Measurements from ENCODE around the gene APOB.

Gene APOB, protein sequence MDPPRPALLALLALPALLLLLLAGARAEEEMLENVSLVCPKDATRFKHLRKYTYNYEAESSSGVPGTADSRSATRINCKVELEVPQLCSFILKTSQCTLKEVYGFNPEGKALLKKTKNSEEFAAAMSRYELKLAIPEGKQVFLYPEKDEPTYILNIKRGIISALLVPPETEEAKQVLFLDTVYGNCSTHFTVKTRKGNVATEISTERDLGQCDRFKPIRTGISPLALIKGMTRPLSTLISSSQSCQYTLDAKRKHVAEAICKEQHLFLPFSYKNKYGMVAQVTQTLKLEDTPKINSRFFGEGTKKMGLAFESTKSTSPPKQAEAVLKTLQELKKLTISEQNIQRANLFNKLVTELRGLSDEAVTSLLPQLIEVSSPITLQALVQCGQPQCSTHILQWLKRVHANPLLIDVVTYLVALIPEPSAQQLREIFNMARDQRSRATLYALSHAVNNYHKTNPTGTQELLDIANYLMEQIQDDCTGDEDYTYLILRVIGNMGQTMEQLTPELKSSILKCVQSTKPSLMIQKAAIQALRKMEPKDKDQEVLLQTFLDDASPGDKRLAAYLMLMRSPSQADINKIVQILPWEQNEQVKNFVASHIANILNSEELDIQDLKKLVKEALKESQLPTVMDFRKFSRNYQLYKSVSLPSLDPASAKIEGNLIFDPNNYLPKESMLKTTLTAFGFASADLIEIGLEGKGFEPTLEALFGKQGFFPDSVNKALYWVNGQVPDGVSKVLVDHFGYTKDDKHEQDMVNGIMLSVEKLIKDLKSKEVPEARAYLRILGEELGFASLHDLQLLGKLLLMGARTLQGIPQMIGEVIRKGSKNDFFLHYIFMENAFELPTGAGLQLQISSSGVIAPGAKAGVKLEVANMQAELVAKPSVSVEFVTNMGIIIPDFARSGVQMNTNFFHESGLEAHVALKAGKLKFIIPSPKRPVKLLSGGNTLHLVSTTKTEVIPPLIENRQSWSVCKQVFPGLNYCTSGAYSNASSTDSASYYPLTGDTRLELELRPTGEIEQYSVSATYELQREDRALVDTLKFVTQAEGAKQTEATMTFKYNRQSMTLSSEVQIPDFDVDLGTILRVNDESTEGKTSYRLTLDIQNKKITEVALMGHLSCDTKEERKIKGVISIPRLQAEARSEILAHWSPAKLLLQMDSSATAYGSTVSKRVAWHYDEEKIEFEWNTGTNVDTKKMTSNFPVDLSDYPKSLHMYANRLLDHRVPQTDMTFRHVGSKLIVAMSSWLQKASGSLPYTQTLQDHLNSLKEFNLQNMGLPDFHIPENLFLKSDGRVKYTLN (N-terminal part only)

DNA sequence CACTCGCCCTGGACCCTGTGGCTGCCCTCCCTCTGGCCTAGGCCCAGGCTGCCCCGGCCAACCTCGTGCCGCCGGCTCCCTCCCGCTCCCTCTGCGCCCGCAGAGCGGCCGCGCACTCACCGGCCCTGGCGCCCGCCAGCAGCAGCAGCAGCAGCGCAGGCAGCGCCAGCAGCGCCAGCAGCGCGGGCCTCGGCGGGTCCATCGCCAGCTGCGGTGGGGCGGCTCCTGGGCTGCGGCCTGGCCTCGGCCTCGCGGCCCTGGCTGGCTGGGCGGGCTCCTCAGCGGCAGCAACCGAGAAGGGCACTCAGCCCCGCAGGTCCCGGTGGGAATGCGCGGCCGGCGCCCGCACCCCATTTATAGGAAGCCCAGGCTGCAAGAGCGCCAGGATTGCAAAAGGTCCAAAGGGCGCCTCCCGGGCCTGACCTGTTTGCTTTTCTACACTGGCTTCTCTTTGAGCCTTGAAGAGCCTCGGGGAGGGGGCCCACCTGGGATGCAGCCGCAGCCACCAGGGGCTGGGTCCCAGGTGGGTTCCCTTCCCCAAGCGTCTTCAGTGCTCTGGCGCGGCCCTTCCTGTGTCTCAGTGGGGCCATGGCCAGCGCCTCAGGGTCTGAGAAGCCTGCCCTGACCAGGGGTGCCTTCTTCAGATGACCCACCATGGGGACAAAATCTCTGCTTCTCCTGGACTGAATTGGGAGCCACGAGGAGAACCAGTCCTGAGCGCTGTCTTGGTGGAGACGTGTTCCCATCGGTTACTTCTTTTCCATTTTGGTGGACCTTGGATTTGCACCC is at the start of gene APOB:
APOB (minus strand) TSS at position 330 of the 789 bp plus-strand sequence; CDS start at position 202, 128 bp downstream.
- DNase-seq = no peak

DNA sequence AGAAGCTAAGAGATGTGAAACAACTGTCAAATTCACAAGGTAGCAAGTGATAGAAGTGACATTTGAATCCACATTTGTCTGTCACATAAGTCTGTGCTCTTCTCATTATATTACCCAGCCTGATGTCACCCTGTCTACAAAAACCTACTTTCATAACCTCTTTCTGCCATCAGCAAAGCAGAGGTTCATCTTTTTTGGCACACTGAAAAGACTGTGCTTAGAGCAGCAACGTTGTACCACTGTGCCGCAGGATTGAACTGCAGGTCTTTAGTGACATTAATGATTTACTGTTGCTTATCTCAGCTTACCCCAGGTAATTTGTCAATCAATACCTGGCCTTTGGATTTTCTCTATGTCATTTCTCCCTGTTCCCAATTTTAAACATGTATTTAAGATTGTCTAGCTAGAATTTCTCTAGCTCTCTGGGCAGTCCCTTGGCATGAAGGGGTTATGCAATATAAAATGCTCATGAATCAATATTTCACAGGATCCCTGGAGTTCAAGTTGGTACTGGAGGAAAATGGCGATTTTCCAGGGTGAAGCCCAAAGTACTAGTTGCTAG is 48.5 kb upstream of the APOB start:
- no peak for DNase-seq

DNA sequence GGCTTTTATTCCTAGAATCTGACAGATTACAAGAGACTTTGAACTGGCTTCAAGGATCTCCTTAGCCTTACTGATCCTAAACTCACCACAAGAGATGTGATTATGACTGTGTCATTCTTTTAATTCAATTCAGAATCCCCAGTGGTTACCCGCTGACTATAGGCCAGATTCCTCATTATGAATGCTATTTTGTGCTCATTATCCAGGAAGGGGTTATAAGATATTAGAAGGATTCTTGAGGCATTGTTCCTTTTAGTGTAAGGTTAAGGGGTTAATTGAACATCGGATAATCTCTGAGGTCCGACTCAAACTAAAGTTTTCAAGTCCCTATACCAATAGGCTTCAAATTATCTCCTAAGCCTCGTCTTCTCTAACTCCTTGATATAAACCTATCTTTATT is 40.5 kb upstream of the APOB start:
- DNase-seq = no peak

DNA sequence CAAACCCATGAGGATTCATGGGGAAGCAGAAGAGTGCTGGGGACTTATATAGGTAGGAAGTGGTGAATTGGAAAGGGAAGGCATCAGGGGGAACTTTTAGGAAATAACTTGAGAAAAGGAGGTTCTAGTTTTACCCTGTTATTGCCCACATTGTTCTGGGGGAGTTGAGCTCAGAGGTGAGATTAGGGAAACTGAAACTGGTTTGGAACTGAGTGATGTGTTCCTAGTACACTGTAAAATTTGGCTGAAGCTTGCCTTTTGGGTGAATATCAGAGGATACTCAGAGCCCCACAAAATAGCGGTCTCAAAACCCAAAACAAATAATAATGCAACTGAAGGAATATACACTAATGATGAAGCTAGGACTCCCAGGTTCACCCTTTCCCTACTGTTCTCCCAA is 39.6 kb upstream of the APOB start:
- no peak for DNase-seq

DNA sequence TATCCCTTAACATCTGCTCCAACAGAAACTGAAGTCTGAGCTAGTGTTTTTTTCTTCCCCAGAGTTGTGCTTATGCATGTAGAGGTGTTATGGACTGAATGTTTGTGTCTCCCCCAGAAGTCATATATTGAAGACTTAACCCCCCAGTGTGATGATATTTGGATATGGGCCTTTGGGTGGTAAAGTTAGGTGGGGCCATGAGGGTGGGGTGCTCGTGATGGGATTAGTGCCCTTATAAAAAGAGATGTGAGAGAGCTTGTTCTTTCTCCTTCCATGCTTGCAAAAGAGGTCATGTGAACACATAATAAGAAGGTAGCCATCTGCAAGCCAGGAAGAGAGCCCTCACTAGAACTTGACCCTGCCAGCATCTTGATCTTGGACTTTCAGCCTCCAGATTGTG is 34.4 kb upstream of the APOB start:
- DNase-seq = no peak

DNA sequence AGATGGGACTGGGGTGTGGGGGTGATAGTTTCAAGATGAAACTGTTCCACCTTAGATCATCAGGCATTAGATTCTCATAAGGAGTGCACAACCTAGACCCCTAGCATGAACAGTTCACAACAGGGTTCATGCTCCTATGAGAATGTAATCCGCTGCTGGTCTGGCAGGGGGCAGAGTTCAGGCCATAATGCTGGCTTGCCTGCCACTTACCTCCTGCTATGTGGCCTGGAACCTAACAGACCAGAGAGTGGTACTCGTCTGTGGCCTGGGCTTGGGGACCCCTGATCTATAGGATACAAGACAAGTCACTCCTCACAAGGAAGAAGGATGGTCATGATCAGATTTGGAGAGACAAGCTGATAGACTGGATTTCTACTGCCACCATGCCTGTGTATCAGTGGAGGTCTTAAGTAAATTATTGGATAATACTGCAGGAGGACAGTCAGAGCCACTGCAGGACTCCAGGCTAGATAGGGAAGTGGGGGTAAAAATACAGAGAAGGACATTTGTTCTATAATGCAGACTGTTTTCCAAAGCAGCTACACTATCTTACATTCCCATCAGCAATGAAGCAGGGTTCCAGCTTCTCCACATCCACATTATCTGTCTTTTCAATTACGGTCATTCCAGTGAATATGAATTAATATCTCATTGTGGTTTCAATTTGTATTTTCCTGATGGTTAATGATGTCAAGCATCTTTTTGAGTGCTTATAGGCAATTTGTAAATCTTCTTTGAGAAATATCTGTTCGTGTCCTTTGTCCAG is 28.8 kb upstream of the APOB start:
- DNase-seq = no peak

DNA sequence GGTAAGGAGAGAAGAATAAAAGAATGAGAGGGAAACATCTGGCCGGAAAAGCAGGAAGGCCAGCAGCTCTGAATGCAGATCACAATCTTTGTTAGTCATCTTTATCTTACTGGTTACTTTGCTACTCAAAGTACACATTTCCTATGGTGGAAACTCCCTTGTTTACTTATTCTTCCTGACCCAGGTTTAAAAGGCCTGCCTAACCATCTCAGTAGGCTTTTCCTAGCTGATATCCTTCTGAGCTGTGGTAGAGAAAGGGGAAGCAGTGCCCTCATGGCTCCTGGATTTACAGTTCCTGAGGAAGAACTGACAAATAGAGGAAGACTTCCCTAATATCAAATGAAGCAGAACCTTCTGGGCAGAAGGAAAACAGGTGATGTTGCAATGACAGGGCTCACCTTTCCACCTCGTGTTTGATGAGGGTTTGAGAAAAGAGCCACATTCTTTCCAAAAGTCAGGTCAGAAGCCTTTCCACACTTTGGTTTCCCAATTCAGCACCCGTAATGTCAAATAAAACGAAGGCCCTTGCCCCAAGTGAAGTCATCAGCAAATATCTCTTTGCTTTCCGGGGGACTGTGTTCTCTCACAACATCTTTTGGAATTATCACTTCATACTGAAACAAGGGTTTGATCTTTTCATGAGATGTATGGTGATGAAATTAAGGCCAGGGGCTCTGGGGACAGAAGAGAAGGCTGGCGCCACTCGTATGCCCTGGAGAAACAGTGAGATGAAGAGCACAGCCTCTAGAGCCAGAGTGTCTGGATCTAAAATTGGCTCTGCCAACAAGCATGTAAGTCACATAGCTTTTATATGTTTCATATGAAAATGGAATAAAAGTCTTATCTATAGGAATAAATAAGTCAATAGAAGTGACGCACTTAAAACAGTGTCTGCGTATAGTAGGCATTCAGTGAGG is 26.7 kb upstream of the APOB start:
- no peak for DNase-seq

DNA sequence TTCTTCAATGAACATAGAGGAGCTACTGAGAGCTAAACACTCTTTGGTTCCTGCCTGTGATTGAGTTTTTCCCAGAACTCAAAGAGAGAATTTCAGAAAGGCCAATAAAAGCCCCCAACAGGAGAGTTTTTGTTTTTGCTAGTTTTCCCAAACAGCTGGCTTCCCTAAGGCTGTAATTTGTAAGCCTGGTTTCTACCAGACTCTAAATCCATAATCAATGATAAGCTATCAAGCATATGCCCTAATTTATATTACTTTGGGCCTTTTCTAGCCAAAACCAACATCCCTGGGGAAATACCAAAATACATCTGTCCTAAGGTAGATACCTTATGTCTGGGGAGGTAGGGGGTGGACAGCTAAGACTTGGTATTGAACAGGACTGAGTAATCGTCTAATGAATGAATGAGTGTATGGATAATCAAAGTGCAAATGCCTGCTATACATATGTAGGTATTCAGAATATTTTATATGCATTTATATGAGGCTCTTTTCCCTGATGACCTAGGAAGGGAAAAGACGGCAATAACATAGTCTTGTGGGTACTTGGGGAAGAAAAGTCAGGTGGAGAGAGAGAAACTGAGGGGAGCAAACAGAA is 26.0 kb upstream of the APOB start:
- DNase-seq = no peak

DNA sequence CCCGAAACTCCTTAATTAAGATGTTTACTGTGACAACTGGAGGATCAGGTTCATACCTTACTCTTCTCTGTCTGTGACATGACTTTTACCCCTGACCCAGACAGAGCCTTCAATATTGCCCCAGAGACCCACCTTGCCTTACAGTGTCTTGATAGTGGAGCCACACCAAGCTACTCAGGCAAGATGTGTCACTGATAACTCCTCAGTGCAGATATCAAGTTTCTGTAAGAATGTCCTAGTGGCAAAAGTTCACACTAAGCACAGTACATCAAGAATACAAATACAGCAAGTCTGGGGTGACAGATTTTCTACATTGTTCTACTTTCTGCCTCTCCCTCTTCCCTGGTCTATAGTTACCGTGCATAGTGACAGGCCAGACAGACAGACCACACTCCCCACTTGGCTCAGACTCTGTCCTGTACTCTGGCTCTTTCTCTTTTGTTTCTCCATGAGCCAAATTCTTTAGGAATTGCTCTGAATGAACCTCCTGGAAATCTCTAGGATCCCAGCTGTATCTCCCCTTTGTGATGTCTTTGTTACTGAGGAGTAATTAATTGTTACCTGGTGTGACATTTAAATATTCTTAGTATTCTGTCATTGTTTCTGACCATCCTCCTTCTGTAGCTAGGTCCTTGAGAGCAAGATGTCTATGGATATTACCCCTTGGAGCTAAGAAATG is 24.1 kb upstream of the APOB start:
- DNase-seq = no peak

DNA sequence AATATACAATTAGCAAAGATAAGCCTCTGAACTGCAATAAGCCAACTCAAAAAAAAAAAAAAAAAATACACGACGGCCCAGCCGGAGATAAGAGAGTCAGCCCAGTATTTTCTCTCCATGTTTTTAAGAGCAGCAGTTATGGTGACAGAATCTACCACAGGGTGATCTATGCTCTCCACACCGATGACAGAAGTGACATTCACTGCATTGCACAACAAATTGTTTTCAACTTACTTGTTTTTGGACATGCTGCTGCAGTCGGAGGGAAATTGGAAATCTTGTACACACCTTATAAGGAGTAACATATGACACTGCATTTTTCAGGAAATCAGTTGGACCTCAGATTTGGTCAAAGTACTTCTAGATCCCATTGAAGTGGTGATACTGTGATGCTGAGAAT is 23.3 kb upstream of the APOB start:
- no peak for DNase-seq

DNA sequence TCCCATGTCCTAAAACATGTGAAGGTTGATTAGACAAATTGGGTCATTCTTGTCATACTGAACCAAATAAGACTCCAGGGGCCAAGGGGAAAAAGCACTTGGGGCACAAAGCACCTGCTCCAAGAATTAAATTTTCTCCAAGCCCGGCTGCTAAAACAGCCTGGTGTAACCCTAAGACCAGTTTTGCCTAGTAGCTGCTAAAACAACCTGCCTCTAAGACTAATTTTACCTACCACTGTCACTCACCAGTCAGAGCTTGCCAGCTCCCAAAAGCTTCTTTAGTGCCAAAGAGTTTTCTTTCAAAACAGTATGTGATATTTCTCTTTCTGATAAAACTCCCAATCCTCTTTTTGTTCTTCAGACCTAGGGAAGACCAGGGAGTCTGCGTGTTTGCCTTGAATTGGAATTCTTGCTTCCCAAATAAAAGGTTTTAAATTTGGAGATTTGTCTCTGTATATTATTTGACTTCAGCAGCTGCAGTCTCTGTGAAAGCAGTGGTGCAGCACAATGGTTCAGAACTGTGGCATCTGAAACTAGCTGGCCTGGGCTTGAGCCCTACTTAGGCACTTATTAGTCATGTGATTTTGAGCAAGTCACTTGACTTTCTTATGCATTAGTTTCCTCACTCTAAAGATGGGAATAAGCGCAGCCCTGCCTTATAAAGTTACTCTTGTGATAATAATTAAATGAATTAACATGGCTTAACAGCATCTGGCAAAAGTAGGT is 16.2 kb upstream of the APOB start:
- DNase-seq = no peak

DNA sequence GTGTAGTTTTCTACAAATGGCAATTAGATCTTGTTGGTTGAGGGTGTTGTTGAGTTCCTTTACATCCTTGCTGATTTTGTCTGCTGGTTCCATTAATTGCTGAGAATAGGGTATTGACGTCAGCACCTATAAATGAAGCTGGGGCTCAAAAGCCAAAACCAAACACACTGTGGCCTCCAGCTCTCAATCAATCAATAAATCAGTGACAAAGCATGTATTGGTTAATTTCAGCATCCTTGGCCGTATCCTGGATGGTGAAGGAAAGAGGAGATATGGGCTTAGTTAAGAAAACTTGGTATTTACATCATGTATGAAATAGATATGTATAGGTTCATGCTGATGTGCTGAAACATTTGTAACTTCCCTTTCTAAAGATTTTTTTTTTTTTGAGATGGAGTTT is 13.2 kb upstream of the APOB start:
- DNase-seq = no peak

DNA sequence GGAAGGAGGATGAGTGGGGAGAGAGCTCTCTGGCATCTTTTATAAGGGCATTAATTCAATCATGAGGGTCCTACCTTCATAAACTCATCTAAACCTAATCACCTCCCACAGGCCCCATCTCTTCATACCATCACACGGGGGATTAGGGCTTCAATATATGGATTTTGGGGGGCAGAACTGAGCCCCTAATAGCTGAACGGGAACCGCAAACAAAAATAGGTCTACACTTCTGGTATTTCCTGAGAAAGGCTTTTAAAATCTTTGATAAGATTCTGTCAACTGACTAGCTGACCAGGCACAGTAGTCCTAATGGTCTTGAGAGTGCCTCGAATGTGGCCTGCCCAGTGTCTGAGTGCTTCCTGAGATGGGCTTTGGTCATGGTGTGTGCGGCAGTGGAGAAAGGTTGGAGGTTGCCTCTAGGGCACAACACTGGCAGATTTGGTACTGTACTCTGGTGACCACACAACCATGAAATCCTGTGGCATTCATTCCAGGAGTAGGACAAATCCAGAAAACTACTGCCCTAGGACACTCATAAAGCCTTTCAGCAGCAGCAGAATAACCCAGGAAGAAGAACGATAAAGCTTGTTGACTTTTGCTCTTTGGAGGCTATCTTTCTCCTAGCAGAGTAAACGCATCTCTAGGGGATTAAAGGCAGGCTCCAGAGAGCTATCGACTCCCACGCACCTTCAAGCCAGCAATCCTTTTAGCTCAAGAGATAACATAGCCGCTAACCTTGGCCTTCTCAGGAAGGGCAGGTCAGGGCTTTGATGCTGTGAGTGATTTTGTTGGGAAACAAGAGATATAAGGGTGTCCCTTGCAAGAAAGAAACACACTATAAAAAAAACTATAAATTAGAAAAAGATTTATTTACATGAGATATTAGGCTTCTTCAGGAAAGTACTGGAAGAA is 12.3 kb upstream of the APOB start:
- DNase-seq = no peak

DNA sequence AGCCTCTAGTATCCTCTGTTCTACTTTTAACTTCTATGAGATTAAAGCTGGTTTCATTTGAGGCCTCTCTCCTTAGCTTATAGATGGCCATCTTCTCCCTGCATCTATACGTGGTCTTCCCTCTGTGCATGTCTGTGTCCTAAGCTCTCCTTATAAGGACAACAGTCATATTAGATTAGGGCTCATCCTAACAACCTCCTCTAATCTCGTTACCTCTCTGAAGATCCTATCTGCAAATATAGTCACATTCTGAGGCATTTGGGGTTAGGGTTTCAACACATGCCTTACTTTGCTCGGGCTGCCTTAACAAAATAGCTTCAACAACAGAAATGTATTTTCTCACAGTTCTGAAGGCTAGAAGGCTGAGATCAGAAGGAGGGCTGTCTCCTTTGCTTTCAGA is 11.6 kb upstream of the APOB start:
- DNase-seq = no peak

DNA sequence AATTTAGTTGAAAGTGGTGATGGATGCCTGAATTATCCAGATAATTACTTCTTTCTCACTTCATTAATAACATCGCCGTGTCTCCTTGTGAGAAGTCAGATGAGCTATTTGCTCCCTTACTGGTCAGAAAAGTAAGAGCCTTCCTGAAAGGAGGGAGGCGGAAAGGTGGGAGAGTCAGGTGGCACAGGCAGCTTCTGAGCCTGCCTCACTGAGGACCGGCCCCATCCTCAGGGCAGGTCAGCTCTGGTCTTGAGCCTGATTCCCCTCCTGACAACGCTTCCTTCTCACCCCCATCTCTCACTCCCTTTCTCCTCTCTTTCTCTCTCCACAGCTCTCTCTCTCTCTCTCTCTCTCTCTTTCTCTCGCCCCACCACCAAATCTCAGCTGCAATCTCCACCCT is 10.1 kb upstream of the APOB start:
- no peak for DNase-seq

DNA sequence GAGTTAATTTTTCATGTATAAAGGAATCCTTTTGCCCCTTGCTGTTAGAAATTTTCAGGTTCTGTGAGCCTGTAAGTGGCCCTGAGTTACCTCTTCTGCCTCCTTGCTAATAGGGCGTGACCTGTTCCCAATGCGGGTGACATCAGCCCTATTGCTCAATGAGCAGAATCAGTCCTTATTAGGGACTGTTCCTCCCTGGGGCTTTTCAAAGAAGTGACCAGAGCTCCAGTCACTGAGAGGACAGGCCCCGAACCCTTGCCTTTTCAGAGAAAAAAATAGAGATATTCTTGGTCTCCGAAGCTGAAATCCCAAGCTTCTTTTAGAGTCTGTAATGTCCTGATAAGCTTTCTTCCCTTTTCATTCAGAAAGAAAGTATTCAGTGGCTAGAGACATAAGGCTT is 8.2 kb upstream of the APOB start:
- no peak for DNase-seq

DNA sequence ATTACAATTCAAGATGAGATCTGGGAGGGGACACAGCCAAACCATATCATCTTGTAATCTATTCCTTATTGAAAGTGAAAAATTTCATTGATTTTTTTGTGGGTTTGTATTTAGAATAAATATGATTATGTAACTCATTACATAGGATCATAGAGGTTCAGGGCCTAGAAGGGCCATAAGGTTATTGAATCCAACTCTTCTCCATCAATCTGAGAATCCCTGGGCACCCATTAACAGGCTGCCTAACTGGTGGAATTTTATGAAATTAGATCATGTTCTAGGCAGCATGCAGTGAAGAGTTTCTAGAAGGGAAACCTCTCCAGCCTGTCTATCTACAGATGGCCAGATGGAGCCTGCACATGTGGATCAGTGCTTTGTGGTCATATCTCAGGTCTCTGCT is 6.3 kb upstream of the APOB start:
- no peak for DNase-seq

All from activated CD4-positive, alpha-beta T cell treated with anti-CD3 and anti-CD28 coated beads for 48 hours (primary cell).